Myocyte (in vitro differentiated cells): ENCODE results near the gene ASIC4. TPM values are rescaled to one million over a fixed set of nuclear protein-coding genes. Genes with fewer than 3 reads are reported as not detected.

ENCODE experiments used
- DNase-seq: peaks from one replicate; pipeline ENCODE4 v3.0.0-alpha.2; 2012; ENCODE audit warnings: low read depth
- polyA plus RNA-seq: library from polyadenylated mRNA; unstranded; fragments of >200 nt; gene quantifications from one replicate; pipeline ENCODE4 v1.2.1, GENCODE V29; 2012; ENCODE audit warnings: missing spikeins
- total RNA-seq: library from RNA; depleted of rRNA; stranded (reverse); fragments of >200 nt; gene quantifications from 2 replicates; pipeline ENCODE4 v1.2.3, GENCODE V29; 2014

ASIC4 gene, protein sequence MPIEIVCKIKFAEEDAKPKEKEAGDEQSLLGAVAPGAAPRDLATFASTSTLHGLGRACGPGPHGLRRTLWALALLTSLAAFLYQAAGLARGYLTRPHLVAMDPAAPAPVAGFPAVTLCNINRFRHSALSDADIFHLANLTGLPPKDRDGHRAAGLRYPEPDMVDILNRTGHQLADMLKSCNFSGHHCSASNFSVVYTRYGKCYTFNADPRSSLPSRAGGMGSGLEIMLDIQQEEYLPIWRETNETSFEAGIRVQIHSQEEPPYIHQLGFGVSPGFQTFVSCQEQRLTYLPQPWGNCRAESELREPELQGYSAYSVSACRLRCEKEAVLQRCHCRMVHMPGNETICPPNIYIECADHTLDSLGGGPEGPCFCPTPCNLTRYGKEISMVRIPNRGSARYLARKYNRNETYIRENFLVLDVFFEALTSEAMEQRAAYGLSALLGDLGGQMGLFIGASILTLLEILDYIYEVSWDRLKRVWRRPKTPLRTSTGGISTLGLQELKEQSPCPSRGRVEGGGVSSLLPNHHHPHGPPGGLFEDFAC
- total RNA-seq: 0.29 and 0.31 TPM in 2 replicates
- polyA plus RNA-seq: 0.20 TPM

DNA sequence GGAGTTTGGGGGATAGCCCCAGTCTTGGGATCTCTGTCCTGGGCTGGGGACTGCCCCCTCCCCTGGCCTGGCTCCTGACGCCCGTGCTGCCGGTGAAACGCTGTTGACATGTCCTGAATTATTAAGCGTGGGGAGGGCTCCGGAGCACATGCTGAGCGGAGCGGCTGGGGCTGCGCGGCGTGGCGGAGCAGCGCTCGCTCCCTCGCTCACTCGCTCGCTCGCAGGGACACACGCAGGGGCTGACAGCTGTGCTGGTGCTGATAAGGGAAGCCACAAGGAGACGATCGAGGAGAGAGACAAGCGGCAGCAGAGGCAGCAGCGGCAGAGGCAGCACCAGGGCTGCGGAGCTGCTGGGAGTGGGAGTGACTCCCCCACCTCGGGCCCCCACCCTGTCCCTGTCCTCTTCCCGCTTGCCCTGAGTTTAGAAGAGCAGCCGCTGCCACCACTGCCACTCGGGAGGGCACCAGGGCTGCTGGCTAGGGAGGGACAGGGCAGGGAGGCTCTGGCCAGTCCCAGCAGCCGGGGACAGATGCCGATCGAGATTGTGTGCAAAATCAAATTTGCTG is at the start of gene ASIC4:
TSS of gene ASIC4 (plus strand) at position 287 of the 566 bp plus-strand sequence. CDS start at position 530, 243 bp downstream.
- DNase-seq: peak; percentile 71

DNA sequence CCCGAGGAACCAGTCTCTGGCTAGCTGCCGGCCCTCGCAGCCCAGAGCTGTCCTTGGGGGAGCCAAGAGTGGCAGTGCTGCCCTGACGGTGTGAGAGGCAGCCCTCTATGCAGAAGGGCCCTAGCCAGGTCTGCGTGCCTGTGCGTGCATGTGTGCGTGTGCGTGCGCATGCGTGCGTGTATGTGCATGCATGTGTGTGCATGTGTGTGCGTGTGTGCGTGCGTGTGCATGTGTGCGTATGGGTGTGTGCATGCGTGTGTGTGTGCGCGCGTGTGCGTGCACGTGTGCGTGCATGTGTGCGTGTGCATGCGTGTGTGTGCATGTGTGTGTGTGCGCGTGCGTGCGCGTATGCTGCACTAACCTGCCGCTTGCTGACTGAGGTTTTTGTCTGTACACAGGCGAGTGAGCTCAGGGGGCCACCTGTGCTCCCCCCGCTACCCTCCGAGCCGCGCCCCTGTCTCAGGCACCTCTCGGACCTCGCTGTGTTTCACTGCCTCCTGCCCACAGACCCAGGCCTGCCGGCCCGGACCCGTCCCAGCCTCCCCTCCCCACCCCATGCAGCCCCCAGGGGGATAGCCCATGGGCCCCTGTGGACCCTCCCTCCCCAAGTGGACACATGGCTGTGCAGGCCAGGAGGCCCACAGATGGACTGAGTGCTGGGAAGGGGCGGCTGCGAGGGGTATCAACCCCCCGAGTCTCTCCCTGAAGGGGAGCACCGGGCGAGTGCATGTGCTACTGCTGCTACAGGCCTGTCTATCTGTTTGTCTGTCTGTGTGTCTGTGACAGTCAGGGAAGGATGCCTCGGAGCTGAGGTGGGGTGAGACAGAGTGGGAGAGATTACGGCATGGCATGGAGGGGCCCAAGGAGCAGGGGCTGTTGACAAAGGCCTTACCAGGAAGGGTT is 48.4 kb upstream of the ASIC4 start:
- DNase-seq: no peak

DNA sequence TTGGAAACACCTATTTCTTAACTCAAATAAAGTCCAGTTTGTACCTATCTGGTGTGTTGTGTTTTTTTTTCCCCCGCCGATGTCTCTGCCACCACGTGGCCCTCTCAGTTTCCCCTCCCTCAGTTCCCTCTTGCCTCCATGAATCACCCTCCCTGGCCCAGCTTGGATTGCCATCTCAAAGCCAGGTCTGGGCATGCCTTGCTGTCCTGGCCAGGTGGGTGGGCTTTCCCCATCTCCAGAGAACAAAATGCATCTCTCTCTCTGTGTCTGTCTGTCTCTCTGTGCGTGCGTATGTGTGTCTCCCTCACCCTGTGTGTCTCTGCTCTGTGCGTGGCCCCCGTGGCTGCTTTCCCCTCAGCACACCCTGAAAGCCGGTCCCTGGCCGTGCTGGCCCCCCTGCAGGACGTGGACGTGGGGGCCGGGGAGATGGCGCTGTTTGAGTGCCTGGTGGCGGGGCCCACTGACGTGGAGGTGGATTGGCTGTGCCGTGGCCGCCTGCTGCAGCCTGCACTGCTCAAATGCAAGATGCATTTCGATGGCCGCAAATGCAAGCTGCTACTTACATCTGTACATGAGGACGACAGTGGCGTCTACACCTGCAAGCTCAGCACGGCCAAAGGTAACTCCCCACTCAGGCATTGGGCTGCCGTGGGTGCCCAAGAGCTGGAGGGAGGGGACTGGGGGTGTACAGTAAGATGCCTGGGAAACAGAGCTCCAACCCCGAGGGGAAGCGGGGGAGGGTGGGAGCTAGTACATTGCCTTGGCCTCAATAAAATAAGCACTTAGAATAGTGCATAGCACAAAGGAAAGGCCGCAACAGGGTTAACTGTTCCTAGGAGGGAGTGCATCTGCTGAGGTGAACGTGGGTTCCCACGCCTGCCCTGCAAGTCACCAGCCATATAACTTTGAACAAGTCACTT is 47.2 kb upstream of the ASIC4 start:
- DNase-seq: no peak

DNA sequence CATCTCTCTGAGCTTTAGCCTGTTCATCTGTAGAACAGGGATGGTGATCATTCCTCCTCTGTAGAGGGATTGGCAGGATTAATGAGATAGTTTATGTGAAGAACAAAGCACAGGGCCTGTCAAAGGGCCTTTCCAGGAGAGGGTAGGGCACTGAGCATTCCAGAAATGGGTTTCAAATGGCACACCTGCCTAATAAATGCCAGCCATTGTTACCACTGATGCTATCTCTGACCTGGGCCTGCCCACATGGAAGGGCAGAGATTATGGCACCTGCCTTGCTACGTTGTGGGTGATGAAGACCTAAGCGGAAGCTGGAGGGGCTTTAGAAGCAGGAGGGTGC is 46.6 kb upstream of the ASIC4 start:
- DNase-seq: no peak

DNA sequence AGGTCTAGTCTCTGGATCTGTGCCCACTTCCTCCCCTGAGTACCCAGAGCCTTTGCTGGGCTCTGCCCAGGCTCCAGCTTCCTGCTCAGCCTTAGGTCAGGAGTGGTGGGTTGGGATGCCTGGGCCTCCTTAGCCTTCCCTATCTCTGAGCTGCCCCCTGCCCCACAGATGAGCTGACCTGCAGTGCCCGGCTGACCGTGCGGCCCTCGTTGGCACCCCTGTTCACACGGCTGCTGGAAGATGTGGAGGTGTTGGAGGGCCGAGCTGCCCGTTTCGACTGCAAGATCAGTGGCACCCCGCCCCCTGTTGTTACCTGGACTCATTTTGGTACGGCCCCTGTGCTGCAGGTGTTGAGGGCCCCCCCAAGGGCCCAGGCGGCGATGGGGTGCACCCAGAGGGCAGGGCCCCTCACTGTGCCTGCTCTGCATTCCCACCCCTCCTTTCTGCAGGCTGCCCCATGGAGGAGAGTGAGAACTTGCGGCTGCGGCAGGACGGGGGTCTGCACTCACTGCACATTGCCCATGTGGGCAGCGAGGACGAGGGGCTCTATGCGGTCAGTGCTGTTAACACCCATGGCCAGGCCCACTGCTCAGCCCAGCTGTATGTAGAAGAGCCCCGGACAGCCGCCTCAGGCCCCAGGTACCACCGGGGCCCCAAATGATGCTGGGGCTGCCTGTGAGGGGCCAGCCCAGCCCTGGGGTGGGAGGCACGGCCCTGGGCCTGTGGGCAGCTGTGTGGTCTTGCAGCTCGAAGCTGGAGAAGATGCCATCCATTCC is 45.7 kb upstream of the ASIC4 start:
- no peak for DNase-seq

DNA sequence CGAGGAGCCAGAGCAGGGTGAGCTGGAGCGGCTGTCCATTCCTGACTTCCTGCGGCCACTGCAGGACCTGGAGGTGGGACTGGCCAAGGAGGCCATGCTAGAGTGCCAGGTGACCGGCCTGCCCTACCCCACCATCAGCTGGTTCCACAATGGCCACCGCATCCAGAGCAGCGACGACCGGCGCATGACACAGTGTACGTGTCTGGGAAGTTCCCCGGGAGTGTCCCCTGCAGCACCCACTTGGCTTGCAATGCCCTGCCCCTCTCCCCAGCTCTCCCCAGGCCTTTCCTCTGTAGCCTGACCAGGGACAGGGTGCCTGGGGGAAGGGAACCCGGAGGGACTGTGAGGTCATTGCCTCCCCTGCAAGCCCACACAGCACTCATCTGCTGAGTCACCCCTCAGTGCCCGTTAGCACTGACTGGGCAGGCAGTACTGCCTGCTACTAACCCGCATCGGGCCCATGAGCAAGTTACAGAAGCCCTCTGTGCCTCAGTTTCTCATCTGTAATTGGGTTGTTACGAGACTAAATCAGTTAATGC is 45.0 kb upstream of the ASIC4 start:
- peak; percentile 60 for DNase-seq

DNA sequence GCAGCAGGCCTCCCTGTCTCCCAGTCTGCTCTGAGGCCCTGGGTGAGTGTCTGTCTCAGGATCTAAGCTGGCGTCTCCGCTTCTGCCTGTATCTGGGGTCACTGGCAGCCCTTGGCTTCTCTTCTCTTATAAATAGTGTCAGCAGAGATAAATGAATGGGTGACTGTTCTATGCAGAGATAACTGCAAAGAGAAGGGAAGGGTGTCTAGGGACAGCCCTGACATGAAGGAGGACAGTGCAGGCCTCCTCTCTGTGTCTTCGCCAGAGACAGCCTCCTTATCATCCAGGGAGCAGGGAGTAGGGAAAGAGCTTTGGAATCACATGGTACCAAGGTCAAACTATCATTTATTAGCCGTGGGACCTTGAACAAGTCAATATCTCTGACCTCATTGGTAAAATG is 43.9 kb upstream of the ASIC4 start:
- no peak for DNase-seq

DNA sequence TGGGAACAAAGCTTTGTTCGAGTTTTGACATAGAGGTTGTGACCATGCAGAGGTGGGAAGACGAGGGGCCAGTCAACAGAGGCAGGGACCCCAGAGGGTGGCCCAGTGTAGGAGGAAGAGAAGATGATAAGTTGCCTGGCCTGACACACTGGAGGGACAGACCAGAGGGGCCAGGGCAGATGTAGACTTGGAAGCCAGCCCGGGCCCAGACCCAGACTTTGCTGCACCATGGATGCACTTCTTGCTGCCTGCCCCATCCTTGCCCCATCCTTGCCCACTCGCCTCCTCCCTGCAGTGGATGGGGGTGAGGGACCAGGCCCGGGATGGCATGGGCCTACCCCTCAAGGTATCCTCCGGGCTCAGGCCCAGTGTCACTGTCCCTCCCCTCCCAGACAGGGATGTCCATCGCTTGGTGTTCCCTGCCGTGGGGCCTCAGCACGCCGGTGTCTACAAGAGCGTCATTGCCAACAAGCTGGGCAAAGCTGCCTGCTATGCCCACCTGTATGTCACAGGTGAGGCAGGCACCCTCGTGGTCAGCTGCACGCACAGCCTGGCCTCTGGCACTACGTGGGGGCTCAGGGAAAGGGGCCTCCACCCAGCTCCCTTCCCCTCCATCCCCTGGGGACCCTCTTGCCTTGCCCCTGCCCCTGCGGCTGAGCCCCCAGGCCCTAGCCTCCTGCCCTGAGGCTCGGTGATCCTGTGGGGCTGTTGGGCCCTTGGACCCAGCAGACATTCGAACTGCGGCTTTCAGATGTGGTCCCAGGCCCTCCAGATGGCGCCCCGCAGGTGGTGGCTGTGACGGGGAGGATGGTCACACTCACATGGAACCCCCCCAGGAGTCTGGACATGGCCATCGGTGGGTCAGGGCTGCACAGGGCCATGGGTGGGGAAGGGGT is 42.6 kb upstream of the ASIC4 start:
- DNase-seq: no peak

DNA sequence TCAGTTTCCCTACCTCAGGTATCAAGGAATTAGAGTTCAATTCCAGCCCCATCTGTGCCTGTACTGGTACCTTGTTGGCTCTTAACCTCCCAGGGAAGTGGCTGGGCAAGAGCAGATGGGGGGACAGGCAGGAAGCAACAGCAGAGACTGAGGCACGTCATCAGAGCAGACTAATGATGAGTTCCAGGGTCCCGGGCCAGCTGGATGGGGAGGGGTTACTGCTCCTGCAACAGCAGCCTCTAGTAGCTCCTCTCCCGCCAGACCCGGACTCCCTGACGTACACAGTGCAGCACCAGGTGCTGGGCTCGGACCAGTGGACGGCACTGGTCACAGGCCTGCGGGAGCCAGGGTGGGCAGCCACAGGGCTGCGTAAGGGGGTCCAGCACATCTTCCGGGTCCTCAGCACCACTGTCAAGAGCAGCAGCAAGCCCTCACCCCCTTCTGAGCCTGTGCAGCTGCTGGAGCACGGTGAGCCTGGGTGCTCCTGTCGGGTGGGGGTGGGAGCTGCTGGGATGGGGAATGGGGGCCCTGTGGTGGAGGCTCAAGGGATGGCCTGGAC is 41.6 kb upstream of the ASIC4 start:
- no peak for DNase-seq

DNA sequence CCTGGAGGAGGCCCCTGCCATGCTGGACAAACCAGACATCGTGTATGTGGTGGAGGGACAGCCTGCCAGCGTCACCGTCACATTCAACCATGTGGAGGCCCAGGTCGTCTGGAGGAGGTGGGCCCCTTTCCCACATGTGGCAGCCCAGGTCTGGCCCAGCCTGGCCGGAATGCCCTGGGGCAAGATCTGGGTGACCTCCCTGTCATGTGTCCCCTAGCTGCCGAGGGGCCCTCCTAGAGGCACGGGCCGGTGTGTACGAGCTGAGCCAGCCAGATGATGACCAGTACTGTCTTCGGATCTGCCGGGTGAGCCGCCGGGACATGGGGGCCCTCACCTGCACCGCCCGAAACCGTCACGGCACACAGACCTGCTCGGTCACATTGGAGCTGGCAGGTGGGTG is 40.8 kb upstream of the ASIC4 start:
- no peak for DNase-seq

DNA sequence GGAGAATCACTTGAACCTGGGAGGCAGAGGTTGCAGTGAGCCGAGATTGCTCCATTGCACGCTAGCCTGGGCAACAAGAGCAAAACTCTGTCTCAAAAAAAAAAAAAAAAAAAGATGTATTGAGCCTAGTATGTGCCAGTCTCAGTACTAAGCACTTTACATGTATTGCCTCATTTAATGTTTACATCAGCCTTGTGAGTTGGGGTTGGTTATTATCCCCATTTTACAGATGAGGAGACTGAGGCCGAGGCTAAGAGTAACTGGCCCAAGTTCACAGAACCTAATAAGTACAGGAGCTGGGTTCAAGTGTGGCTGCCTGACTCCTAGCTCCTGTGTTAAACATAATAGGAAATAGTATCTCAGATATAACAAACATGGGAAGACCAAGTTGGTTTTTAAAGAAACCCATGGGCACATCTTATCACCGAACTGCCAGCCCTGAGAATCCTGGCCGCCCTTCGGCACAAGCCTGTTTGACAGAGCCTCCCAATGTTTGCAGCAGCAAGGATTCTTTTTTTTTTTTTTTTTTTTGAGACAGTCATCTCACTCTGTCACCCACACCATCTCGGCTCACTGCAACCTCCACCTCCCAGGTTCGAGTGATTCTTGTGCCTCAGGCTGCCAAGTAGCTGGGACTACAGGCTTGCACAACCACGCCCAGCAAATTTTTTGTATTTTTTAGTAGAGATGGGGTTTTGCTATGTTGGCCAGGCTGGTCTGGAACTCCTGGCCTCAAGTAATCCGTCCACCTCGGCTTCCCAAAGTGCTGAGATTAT is 39.8 kb upstream of the ASIC4 start:
- no peak for DNase-seq

DNA sequence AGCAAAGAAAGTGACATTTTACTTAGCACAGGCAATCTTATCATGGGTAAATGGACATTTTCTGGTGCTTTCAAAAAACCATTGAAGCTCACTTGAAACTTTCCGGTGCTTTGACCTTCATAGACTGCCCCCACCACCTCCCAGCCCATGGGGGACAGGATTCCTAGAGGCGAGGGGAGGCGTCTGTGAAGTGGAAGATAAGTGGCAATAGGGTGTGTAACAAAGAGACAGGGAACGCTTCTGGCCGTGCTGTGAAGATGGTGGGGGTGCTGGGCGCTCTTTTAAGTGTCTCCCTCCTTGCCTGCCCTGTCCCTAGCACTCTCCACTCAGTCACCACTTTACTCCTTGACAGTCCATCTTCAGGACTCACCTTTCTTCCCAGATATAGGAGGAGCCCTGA is 39.0 kb upstream of the ASIC4 start:
- no peak for DNase-seq

DNA sequence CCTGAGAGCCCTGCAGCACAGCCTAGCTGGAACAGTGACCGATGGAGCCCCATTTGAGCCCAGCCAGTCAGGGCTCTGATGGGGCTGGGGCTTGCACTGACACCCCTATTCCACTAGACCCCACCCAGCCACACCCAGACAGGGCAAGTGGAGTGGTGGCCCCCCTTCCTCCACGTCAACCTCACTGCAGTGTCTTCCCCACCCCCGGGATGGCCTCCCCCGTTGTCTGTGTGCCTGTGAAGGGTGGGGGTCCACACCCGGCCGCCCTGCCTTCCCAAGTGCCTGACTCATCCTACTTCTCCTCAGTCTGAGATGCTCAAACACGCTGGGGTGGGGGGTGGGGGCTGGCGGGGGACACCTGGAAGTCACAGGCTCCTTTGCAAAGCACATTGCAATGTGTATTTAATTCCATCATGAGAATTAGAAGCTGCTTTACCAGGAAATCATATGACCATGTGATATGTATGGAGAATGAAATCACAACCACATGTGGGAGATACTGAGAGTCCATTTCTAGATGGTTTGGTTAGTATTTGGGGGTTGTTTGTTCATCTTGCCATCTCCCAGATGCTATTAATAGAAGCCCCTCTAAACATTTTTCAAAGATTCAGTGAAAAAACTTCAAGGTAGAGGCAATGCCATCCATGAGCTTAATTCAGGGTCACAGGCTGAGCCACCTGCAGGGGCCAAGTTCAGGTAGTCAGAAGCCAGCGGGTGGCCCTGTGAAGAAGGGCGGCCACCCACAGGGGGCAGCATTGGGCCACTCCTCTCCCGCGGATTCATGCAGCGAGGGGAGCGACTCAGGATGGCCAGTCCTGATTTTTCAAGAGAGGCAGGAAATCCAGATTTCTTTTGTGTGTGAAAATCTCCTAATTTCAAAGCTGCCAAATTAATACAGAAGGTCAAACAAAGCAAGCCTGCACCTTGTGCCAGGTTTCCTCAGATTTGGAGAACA is 38.3 kb upstream of the ASIC4 start:
- peak; percentile 38 for DNase-seq

DNA sequence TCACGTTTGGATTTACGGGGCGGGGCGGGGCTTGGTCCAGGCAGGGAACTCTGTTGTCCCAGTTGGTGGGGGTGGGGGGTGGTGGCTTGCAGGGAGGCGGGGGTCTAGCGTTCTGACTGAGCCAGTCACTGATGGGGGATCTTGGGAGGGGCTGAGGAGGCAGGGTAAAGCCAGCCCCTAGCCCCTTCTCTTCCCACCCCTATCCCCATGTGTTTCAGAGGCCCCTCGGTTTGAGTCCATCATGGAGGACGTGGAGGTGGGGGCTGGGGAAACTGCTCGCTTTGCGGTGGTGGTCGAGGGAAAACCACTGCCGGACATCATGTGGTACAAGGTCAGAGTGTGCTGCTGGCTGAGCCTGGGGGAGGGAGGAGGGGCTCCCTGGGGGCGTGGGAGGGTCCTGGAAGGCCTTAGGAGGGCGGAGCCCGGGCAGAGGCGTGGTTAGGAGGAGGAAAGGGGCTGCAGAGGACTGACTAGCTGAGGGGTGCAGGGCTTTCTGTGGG is 37.6 kb upstream of the ASIC4 start:
- DNase-seq: no peak

DNA sequence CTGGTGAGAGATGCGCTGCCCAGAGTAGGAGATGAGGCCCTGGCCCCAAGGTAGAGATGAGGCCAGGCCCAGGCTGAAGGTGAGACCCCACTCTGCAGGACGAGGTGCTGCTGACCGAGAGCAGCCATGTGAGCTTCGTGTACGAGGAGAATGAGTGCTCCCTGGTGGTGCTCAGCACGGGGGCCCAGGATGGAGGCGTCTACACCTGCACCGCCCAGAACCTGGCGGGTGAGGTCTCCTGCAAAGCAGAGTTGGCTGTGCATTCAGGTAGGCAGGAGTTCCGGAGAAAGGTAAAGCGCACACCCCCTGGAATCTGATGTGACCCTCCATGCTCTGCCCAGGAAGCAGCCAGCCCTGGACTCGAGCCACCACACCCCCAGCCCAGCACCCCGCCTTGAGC is 37.1 kb upstream of the ASIC4 start:
- DNase-seq: no peak

DNA sequence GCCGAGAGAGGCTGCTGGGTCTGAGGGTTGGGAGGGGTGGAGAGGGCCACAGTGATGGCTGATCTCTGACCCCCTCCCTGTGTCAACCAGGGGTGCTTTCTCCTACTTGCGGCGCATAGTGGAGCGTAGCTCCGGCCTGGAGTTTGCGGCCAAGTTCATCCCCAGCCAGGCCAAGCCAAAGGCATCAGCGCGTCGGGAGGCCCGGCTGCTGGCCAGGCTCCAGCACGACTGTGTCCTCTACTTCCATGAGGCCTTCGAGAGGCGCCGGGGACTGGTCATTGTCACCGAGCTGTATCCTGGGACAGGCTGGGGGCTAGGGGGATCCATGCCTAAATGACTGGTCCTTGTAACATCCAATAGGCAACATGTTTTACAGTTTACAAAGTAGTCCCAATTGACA is 36.5 kb upstream of the ASIC4 start:
- no peak for DNase-seq
